SK-N-SH (cell line): ENCODE data around the gene WDR47.

Experiments
- CHD2 ChIP-seq: fragments of 150-350 bp; IDR thresholded peaks from 2 replicates; pipeline ENCODE4 v1.6.1; 2018; ENCODE audit warnings: low read length; ENCODE audit not compliant: partially characterized antibody
- CTCF ChIP-seq: fragments of 200-600 bp; sonication (generic); IDR thresholded peaks from 2 replicates; pipeline ENCODE4 v1.6.1; 2017; ENCODE audit warnings: antibody characterized with exemption, mild to moderate bottlenecking, moderate library complexity
- EZH2phosphoT487 ChIP-seq: fragments of 200-600 bp; sonication (generic); IDR thresholded peaks from 2 replicates; pipeline ENCODE4 v1.6.1; 2017; ENCODE audit warnings: low read depth, mixed run types, mild to moderate bottlenecking, antibody characterized with exemption, moderate library complexity, borderline replicate concordance
- FOXJ3 ChIP-seq: sonication (generic); formaldehyde crosslinking; IDR thresholded peaks from 2 replicates; pipeline ENCODE4 v1.5.1; 2020; ENCODE audit warnings: mild to moderate bottlenecking, missing genetic modification reagents
- JUND ChIP-seq: IDR thresholded peaks from 2 replicates; pipeline ENCODE4 v1.4.0; 2012

- no peak for TF ChIP-seq JUND
- no peak for TF ChIP-seq EZH2phosphoT487
- no peak for TF ChIP-seq CTCF
- no peak for TF ChIP-seq FOXJ3
- no peak for TF ChIP-seq CHD2
Observed at GRCh38 chr1:108947871-108948525, 93.9 kb downstream of the WDR47 start.
